Brain microvascular endothelial cell (primary cell): ENCODE results near the gene ZNF526.
A peak's percentile ranks its signal among the peaks of the same experiment; 100 is the strongest.

Experiments
- DNase-seq: peaks from one replicate; pipeline ENCODE4 v3.0.0-alpha.2; 2020
- H3K27ac ChIP-seq: fragments of 250-450 bp; sonication (Bioruptor Pico); 2 replicates; pipeline ENCODE4 v1.5.1; 2020; ENCODE audit warnings: mild to moderate bottlenecking, moderate library complexity
- H3K27me3 ChIP-seq: fragments of 250-450 bp; sonication (Bioruptor Pico); replicated peaks from 2 replicates; pipeline ENCODE4 v1.5.1; 2020; ENCODE audit warnings: mild to moderate bottlenecking
- H3K36me3 ChIP-seq: fragments of 250-450 bp; sonication (Bioruptor Pico); replicated peaks from 2 replicates; pipeline ENCODE4 v1.5.1; 2020; ENCODE audit warnings: mild to moderate bottlenecking
- H3K4me3 ChIP-seq: 2 replicates; pipeline ENCODE4 v1.5.1; 2011; ENCODE audit warnings: low read depth, mild to moderate bottlenecking, control low read depth, low read length, moderate library complexity
- CTCF ChIP-seq: IDR thresholded peaks from 2 replicates; pipeline ENCODE4 v1.5.1; 2011; ENCODE audit warnings: low read depth, mild to moderate bottlenecking, moderate library complexity, low read length, control low read depth, inconsistent platforms; ENCODE audit errors: missing control alignments
- in situ Hi-C: cut with HindIII; loops from 2 replicates; pipeline ENCODE4 v1.10.0; 2017; ENCODE audit warnings: low sequenced_read_pairs, low pct_ligation_motif_present

ZNF526 gene

DNA sequence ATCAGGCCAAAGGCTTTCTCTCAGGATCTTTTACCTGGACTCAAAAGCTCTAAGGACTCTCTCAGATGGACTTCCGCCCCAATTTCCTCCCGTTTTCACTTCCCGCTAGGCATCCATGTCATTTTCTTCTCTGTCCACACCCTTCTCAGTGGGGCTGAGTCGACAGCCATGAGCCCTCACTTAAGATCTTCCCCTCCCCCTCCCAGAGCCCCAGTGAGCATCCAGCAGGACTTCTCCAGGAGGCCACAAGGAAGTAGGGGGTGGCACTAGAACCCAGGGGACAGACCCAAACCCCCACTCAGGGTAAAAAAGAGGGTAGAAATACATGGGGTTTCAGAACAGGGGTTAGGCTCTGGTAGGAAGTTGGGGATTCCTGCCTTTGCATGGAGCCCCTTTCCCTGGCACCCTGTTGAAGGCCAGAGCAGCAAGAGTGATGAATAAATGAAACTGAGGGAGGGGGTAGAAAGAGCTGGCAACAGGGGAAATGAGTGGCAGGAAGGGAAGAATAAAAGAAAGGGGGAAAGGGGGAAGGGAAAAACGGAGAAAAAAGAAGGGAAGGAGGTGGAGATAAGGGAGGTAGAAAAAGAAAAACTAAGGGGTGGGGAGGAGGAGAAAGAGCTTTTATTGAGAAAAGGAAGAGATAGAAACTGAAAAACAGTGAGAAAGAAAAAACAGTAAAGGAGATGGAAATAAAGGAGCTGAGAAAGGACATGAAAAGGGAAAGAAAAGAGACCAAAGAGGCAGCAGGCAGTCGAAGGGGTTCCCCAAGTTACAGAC, 45.0 kb upstream of the ZNF526 start:
- Histone ChIP-seq H3K36me3 (no peaks in the 10 kb centered on the region), H3K4me3 (no peak overlapping the region), H3K27ac (no peak overlapping the region), H3K27me3 (peaks cover 37% of the 10 kb centered on the region)
- DNase-seq = no peak
- TF ChIP-seq CTCF = no peak
- in situ Hi-C loops = no loop called here

- H3K4me3 ChIP-seq = peak overlapping the region; percentile 53
- peaks cover 38% of the 10 kb centered on the region for H3K27me3 ChIP-seq
- TF ChIP-seq CTCF = no peak
- DNase-seq = no peak
- H3K36me3 ChIP-seq = no peaks in the 10 kb centered on the region
- no peak overlapping the region for H3K27ac ChIP-seq
- in situ Hi-C loops = no loop called here
Observed at GRCh38 chr19:42175952-42176648, 44.0 kb upstream of the ZNF526 start.

DNA sequence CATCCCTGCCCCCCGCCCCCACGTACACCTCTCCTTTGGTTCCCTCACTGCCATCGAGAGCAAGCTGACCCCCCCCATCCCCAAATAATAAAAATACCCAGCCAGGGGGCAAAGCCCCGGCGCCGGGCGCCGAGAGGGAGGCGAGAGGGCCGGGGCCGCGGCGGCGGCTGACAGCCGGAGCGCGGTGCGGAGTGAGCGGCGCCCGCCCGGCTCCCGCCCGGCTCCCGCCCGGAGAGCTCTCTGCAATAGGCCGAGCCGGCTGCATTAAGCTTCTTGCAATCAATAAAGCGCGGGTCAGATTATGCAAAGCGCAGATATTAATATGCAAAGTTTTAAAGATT, 43.5 kb upstream of the ZNF526 start:
- peak overlapping the region; percentile 53 for H3K4me3 ChIP-seq
- H3K27me3 ChIP-seq = peaks cover 38% of the 10 kb centered on the region
- no peak overlapping the region for H3K27ac ChIP-seq
- TF ChIP-seq CTCF = no peak
- in situ Hi-C loops = no loop called here
- no peak for DNase-seq
- H3K36me3 ChIP-seq = no peaks in the 10 kb centered on the region

GRCh38 chr19:42176990-42177685, 43.0 kb upstream of the ZNF526 start:
- peak; percentile 52 for TF ChIP-seq CTCF
- in situ Hi-C loops = no loop called here
- Histone ChIP-seq H3K27ac (no peak overlapping the region), H3K4me3 (peak overlapping the region; percentile 53), H3K36me3 (no peaks in the 10 kb centered on the region), H3K27me3 (peaks cover 39% of the 10 kb centered on the region)
- peak; percentile 48 for DNase-seq

- in situ Hi-C loops = no loop called here
- DNase-seq = no peak
- Histone ChIP-seq H3K36me3 (no peaks in the 10 kb centered on the region), H3K27ac (no peak overlapping the region), H3K27me3 (peaks cover 40% of the 10 kb centered on the region), H3K4me3 (no peak overlapping the region)
- TF ChIP-seq CTCF = no peak
Observed at GRCh38 chr19:42177686-42178019, 42.5 kb upstream of the ZNF526 start.
